IMR-90 (cell line): ENCODE data around the gene NCDN. TPM values are rescaled to one million over a fixed set of nuclear protein-coding genes. Genes with fewer than 3 reads are reported as not detected.
"Not testable (repeated sequence)": the region's sequence is repeated elsewhere in the genome, so short reads cannot be mapped to it uniquely, and the experiment has no call there.

Experiments used
- ATAC-seq: fragments of 200-7000 bp; cut with Tn5 transposase; 2 replicates; pipeline ENCODE4 v1.9.1; 2020; ENCODE audit warnings: low read depth, mild to moderate bottlenecking, moderate library complexity
- BruUV-seq: library from RNA; stranded (reverse); fragments of 400-500 nt; replicated peaks from 2 replicates; lab custom pipeline; 2021; lab: Mats Ljungman, UMichigan
- CTCF ChIA-PET: fragments of 300-600 bp; formaldehyde crosslinking; extraction: SDS; loops from one replicate; lab custom pipeline; 2021; ENCODE audit warnings: antibody characterized with exemption; lab: Yijun Ruan, JAX
- POLR2A ChIA-PET: fragments of 300-600 bp; sonication (Branson Sonifier 250); formaldehyde crosslinking; loops from one replicate; lab custom pipeline; 2022; ENCODE audit warnings: antibody characterized with exemption; ENCODE audit not compliant: unreplicated experiment; lab: Charles Lee
- DNase-seq: peaks from one replicate; pipeline ENCODE4 v3.0.0; 2013
- H2AFZ ChIP-seq: replicated peaks from 2 replicates; pipeline ENCODE3; 2013; ENCODE audit warnings: low read length, mild to moderate bottlenecking; ENCODE audit not compliant: poor library complexity
- H2AK5ac ChIP-seq: 2 replicates; pipeline ENCODE4 v1.6.1; 2013; ENCODE audit warnings: low read depth, low read length, inconsistent platforms
- H2AK9ac ChIP-seq: replicated peaks from 2 replicates; pipeline ENCODE3; 2013; ENCODE audit warnings: mild to moderate bottlenecking, low read depth, low read length, moderate library complexity; ENCODE audit not compliant: poor library complexity
- H2BK120ac ChIP-seq: 2 replicates; pipeline ENCODE4 v1.6.1; 2013; ENCODE audit warnings: low read depth, low read length, inconsistent platforms
- H2BK15ac ChIP-seq: 3 replicates; pipeline ENCODE4 v1.6.1; 2013; ENCODE audit warnings: low read depth, low read length, inconsistent platforms
- H2BK20ac ChIP-seq: 2 replicates; pipeline ENCODE4 v1.6.1; 2013; ENCODE audit warnings: low read depth, mild to moderate bottlenecking, inconsistent platforms, low read length, moderate library complexity
- H2BK5ac ChIP-seq: 2 replicates; pipeline ENCODE4 v1.6.1; 2013; ENCODE audit warnings: mild to moderate bottlenecking, low read depth, low read length, inconsistent platforms; ENCODE audit not compliant: poor library complexity, severe bottlenecking
- H3K14ac ChIP-seq: replicated peaks from 2 replicates; pipeline ENCODE4 v1.6.1; 2013; ENCODE audit warnings: low read depth, low read length, inconsistent platforms
- H3K18ac ChIP-seq: 2 replicates; pipeline ENCODE4 v1.6.1; 2013; ENCODE audit warnings: low read depth, low read length, control low read depth
- H3K23ac ChIP-seq: 2 replicates; pipeline ENCODE4 v1.6.1; 2013; ENCODE audit warnings: low read depth, low read length, inconsistent platforms
- H3K27ac ChIP-seq: 2 replicates; pipeline ENCODE4 v1.5.1; 2013; ENCODE audit warnings: mild to moderate bottlenecking, control low read depth, low read length; ENCODE audit not compliant: insufficient read depth
- H3K27me3 ChIP-seq: 2 replicates; pipeline ENCODE4 v1.6.1; 2013; ENCODE audit warnings: low read length; ENCODE audit not compliant: control insufficient read depth, insufficient read depth
- H3K36me3 ChIP-seq: 2 replicates; pipeline ENCODE4 v1.6.1; 2013; ENCODE audit warnings: low read length, mixed read lengths; ENCODE audit not compliant: control insufficient read depth, insufficient read depth
- H3K4ac ChIP-seq: 2 replicates; pipeline ENCODE4 v1.6.1; 2013; ENCODE audit warnings: low read depth, low read length, inconsistent platforms
- H3K4me1 ChIP-seq: 2 replicates; pipeline ENCODE4 v1.6.1; 2013; ENCODE audit warnings: low read length, mixed read lengths; ENCODE audit not compliant: control insufficient read depth, insufficient read depth
- H3K4me2 ChIP-seq: 2 replicates; pipeline ENCODE4 v1.6.1; 2013; ENCODE audit warnings: low read depth, mild to moderate bottlenecking, control low read depth, low read length, moderate library complexity
- H3K4me3 ChIP-seq: 2 replicates; pipeline ENCODE4 v1.5.1; 2013; ENCODE audit warnings: low read depth, mild to moderate bottlenecking, control low read depth, low read length, moderate library complexity; ENCODE audit not compliant: insufficient read depth
- H3K56ac ChIP-seq: 2 replicates; pipeline ENCODE4 v1.6.1; 2013; ENCODE audit warnings: low read length, inconsistent platforms; ENCODE audit not compliant: insufficient read depth; ENCODE audit errors: extremely low read depth
- H3K79me1 ChIP-seq, 2 experiments: 2 replicates each; pipeline ENCODE4 v1.6.1; 2013; ENCODE audit warnings: low read length in 2 of 2, inconsistent platforms in 1 of 2, low read depth in 1 of 2
- H3K9ac ChIP-seq: 2 replicates; pipeline ENCODE4 v1.6.1; 2013; ENCODE audit warnings: low read depth, low read length, control low read depth
- H3K9me1 ChIP-seq: 2 replicates; pipeline ENCODE4 v1.6.1; 2013; ENCODE audit warnings: low read length, inconsistent platforms; ENCODE audit not compliant: insufficient read depth
- H3K9me3 ChIP-seq: 2 replicates; pipeline ENCODE4 v1.6.1; 2013; ENCODE audit warnings: low read length; ENCODE audit not compliant: control insufficient read depth, insufficient read depth
- H4K20me1 ChIP-seq: 2 replicates; pipeline ENCODE4 v1.6.1; 2013; ENCODE audit warnings: low read length, inconsistent platforms; ENCODE audit not compliant: insufficient read depth
- H4K5ac ChIP-seq: 2 replicates; pipeline ENCODE4 v1.6.1; 2013; ENCODE audit warnings: mild to moderate bottlenecking, low read depth, low read length, control low read depth
- H4K8ac ChIP-seq, 2 experiments: 2 replicates each; pipeline ENCODE4 v1.6.1; 2013; ENCODE audit warnings: low read depth in 2 of 2, low read length in 2 of 2, control low read depth in 1 of 2, inconsistent platforms in 1 of 2
- H4K91ac ChIP-seq: 2 replicates; pipeline ENCODE4 v1.6.1; 2013; ENCODE audit warnings: low read depth, low read length, inconsistent platforms; ENCODE audit not compliant: insufficient read depth
- CEBPB ChIP-seq: IDR thresholded peaks from 2 replicates; pipeline ENCODE4 v1.6.1; 2012; ENCODE audit warnings: low read depth, low read length, improper control_type of control experiment
- MAZ ChIP-seq: IDR thresholded peaks from 2 replicates; pipeline ENCODE4 v1.6.1; 2012; ENCODE audit warnings: low read depth, mild to moderate bottlenecking, low read length, improper control_type of control experiment, moderate library complexity, borderline replicate concordance
- POLR2A ChIP-seq: IDR thresholded peaks from 2 replicates; pipeline ENCODE4 v1.6.1; 2012; ENCODE audit warnings: mild to moderate bottlenecking, low read depth, low read length
- WGBS, 2 experiments: methylation state at CpG; one replicate each; pipeline versions ENCODE4 v1.1.5 to v1.1.7; 2013; ENCODE audit warnings: missing lambda C conversion rate in 2 of 2; ENCODE audit not compliant: insufficient read length in 1 of 2; ENCODE audit errors: extremely low coverage in 2 of 2; 5-methylcytosine and 5-hydroxymethylcytosine counted together
- dilution Hi-C: fragments of 300-500 bp; cut with HindIII; formaldehyde crosslinking; loops from one replicate; pipeline ENCODE4 v1.14.3; 2018; ENCODE audit warnings: low sequenced_read_pairs; ENCODE audit not compliant: unreplicated experiment
- in situ Hi-C: fragments of 300-500 bp; cut with MboI; formaldehyde crosslinking; loops from 3 replicates; pipeline ENCODE4 v1.14.3; 2019; ENCODE audit warnings: low sequenced_read_pairs, inconsistent platforms, mixed read lengths
- intact Hi-C: fragments of 100-400 bp; cut with micrococcal nuclease; formaldehyde crosslinking; loops from 2 replicates; pipeline ENCODE4 v1.10.0; 2022
- polyA plus RNA-seq, 3 experiments: library from polyadenylated mRNA; depleted of rRNA; stranded (reverse); fragments of >200 nt; gene quantifications; 2 replicates each; pipeline ENCODE4 v1.2.3, GENCODE V29; 2012; ENCODE audit warnings: low replicate concordance in 1 of 3
- total RNA-seq: library from RNA; depleted of rRNA; stranded (reverse); fragments of >200 nt; gene quantifications from 2 replicates; pipeline ENCODE4 v1.2.3, GENCODE V29; 2012
- TF ChIP-seq, protein P1 (sequence below): fragments of 150-350 bp; IDR thresholded peaks from 2 replicates; pipeline ENCODE4 v1.6.1; 2016; ENCODE audit warnings: low read depth, mild to moderate bottlenecking, low read length, moderate library complexity, borderline replicate concordance

The NCDN gene
- total and polyA plus RNA-seq, 2 of the 4 experiments (the other 2 are of a cell fraction) = 10.0 to 38.8 TPM

DNA sequence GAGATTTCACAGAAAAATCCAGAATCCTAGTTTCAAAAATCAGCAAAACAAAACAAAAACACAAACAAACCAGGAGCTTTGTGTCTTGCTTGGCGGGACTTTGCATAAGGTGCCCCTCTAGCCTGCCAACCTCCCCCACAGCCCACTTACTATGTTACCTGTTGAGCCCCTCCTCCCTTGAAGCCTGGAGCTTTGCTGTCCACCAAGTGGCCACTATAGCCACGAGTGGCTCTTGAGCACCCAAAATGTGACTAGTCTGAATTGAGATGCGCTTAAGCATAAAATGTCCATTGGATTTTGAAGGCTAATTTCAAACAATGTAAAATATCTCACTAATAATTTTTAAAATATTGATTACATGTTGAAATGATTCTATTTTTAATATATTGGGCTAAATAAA is 27.7 kb downstream of the NCDN start:
- ChIA-PET POLR2A (no interaction called here), CTCF (no interaction called here)
- dilution Hi-C loops (no loop called here), intact Hi-C loops (no loop called here), in situ Hi-C loops (no loop called here)
- no TSS peak for BruUV-seq
- Histone ChIP-seq H3K9ac (no peak overlapping the region), H2AK9ac (no peak overlapping the region), H4K5ac (no peak overlapping the region), H2BK20ac (no peak overlapping the region), H3K4ac (no peak overlapping the region), H2BK15ac (no peak overlapping the region), H4K8ac (no peak overlapping the region), H3K4me1 (no peaks in the 10 kb centered on the region), H2AFZ (no peak overlapping the region), H2AK5ac (no peak overlapping the region), H3K9me1 (peaks cover 7% of the 10 kb centered on the region; the same call in 1 of the 2 replicates), H3K23ac (no peak overlapping the region), H2BK5ac (no peak overlapping the region), H3K27me3 (no peaks in the 10 kb centered on the region), H3K36me3 (no peaks in the 10 kb centered on the region), H3K14ac (no peak overlapping the region), H2BK120ac (no peak overlapping the region), H3K4me2 (no peak overlapping the region), H3K56ac (no peak overlapping the region), H3K79me1 (no peaks in the 10 kb centered on the region), H4K20me1 (no peaks in the 10 kb centered on the region), H3K27ac (no peak overlapping the region), H3K18ac (no peak overlapping the region), H3K9me3 (no peaks in the 10 kb centered on the region), H3K4me3 (no peak overlapping the region), H4K91ac (no peak overlapping the region)
- DNase-seq = no peak
- TF ChIP-seq CEBPB = no peak
- TF ChIP-seq MAZ = no peak
- TF ChIP-seq, protein P1, sequence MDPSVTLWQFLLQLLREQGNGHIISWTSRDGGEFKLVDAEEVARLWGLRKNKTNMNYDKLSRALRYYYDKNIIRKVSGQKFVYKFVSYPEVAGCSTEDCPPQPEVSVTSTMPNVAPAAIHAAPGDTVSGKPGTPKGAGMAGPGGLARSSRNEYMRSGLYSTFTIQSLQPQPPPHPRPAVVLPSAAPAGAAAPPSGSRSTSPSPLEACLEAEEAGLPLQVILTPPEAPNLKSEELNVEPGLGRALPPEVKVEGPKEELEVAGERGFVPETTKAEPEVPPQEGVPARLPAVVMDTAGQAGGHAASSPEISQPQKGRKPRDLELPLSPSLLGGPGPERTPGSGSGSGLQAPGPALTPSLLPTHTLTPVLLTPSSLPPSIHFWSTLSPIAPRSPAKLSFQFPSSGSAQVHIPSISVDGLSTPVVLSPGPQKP = no peak
- TF ChIP-seq POLR2A = no peak
- no peak for ATAC-seq
- no CpG with 5 or more reads among the region's 3 CpGs for WGBS, 2 experiments

DNA sequence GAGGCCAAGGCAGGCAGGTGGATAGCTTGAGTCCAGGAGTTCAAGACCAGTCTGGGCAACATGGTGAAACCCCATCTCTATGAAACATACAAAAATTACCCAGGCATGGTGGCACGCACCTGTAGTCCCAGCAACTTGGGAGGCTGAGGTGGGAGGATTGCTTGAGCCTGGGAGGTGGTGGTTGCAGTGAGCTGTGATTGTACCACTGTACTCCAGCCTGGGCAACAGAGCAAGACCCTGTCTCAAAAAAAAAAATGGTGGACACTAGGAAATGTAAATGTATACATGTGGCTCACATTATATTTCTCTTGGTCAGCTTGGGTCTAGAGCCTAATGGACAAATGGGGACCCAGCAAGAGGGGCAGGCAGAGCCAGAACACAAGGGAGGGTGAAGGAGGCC is 28.2 kb downstream of the NCDN start:
- intact Hi-C loops, POLR2A ChIA-PET, in situ Hi-C loops: not testable (repeated sequence)

More for the DNA sequence above, 28.2 kb downstream of the NCDN start:
- no CpG with 5 or more reads among the region's 1 CpG for WGBS, 2 experiments
- H2AK5ac ChIP-seq, H2BK5ac ChIP-seq, H3K4me1 ChIP-seq, H3K4ac ChIP-seq, H3K9ac ChIP-seq, H3K56ac ChIP-seq, H3K23ac ChIP-seq, CTCF ChIA-PET, H3K14ac ChIP-seq, H4K8ac ChIP-seq, H2AK9ac ChIP-seq, BruUV-seq, dilution Hi-C loops, H3K36me3 ChIP-seq, H3K18ac ChIP-seq, H2BK20ac ChIP-seq, ATAC-seq, H3K4me3 ChIP-seq, H4K20me1 ChIP-seq, H2AFZ ChIP-seq, H3K27me3 ChIP-seq, H3K27ac ChIP-seq, H2BK120ac ChIP-seq, H4K5ac ChIP-seq, H3K79me1 ChIP-seq, H2BK15ac ChIP-seq, H4K91ac ChIP-seq, DNase-seq, H3K9me3 ChIP-seq, H3K4me2 ChIP-seq, H3K9me1 ChIP-seq: not testable (repeated sequence)
